IPS-18c (cell line): ENCODE data around the gene SYNGR4.
"Not testable (repeated sequence)": the region's sequence is repeated elsewhere in the genome, so short reads cannot be mapped to it uniquely, and the experiment has no call there.

Experiments used
- H3K4me3 ChIP-seq: 2 replicates; pipeline ENCODE4 v1.7.0; 2013; ENCODE audit warnings: low read depth, mild to moderate bottlenecking, low read length, moderate library complexity; ENCODE audit not compliant: insufficient read depth
- H3K9me3 ChIP-seq: one replicate; pipeline ENCODE4 v1.6.1; 2013; ENCODE audit warnings: mild to moderate bottlenecking, low read length, moderate library complexity; ENCODE audit not compliant: control insufficient read depth, insufficient read depth

SYNGR4 gene

GRCh38 chr19:48390188-48391099 lies 26.3 kb downstream of the SYNGR4 start:
- Histone ChIP-seq H3K9me3 (no peaks in the 10 kb centered on the region), H3K4me3 (peak overlapping the region; percentile 92)

- H3K9me3 ChIP-seq, result no peaks in the 10 kb centered on the region
- H3K4me3 ChIP-seq, result peak within 1 kb of the TSS; percentile 92
Observed at GRCh38 chr19:48391100-48392005, 27.2 kb downstream of the SYNGR4 start, which contains the start of gene KDELR1. TSS of gene KDELR1 (minus strand) at chr19:48391551. CDS start at chr19:48391358, 193 bp downstream.

- not testable (repeated sequence) for H3K4me3 ChIP-seq, H3K9me3 ChIP-seq
Observed at GRCh38 chr19:48392006-48392344, 27.8 kb downstream of the SYNGR4 start.

GRCh38 chr19:48392860-48393558 lies 28.8 kb downstream of the SYNGR4 start:
- Histone ChIP-seq H3K4me3 (peak overlapping the region; percentile 49; the same call in 1 of the 2 replicates), H3K9me3 (no peaks in the 10 kb centered on the region)

GRCh38 chr19:48393559-48394330 lies 29.6 kb downstream of the SYNGR4 start, which contains the start of gene GRIN2D:
TSS of gene GRIN2D (plus strand) at chr19:48393668. CDS start at chr19:48398393, 4,725 bp downstream.
- H3K9me3 ChIP-seq, result no peaks in the 10 kb centered on the region
- H3K4me3 ChIP-seq, result peak within 1 kb of the TSS; percentile 49

- H3K4me3 ChIP-seq, result peak overlapping the region; percentile 49
Observed at GRCh38 chr19:48394331-48395169, 30.4 kb downstream of the SYNGR4 start.

GRCh38 chr19:48395170-48395455 lies 30.9 kb downstream of the SYNGR4 start:
- H3K4me3 ChIP-seq, result peak overlapping the region; percentile 31; the same call in 1 of the 2 replicates
- H3K9me3 ChIP-seq, result no peaks in the 10 kb centered on the region

More at GRCh38 chr19:48394331-48395169, 30.4 kb downstream of the SYNGR4 start:
- H3K9me3 ChIP-seq, result no peaks in the 10 kb centered on the region

GRCh38 chr19:48395499-48395898 lies 31.3 kb downstream of the SYNGR4 start:
- no peak overlapping the region for H3K4me3 ChIP-seq

GRCh38 chr19:48396016-48396823 lies 32.1 kb downstream of the SYNGR4 start:
- Histone ChIP-seq H3K9me3 (no peaks in the 10 kb centered on the region), H3K4me3 (no peak overlapping the region)

More at GRCh38 chr19:48395499-48395898, 31.3 kb downstream of the SYNGR4 start:
- no peaks in the 10 kb centered on the region for H3K9me3 ChIP-seq

- Histone ChIP-seq H3K4me3 (no peak overlapping the region), H3K9me3 (no peaks in the 10 kb centered on the region)
Observed at GRCh38 chr19:48396824-48397176, 32.6 kb downstream of the SYNGR4 start.

- no peaks in the 10 kb centered on the region for H3K9me3 ChIP-seq
- peak overlapping the region; percentile 67 for H3K4me3 ChIP-seq
Observed at GRCh38 chr19:48397263-48398101, 33.3 kb downstream of the SYNGR4 start.

GRCh38 chr19:48398102-48398374 lies 33.9 kb downstream of the SYNGR4 start:
- H3K4me3 ChIP-seq, result peak overlapping the region; percentile 67
- no peaks in the 10 kb centered on the region for H3K9me3 ChIP-seq

- Histone ChIP-seq H3K9me3 (no peaks in the 10 kb centered on the region), H3K4me3 (peak overlapping the region; percentile 67)
Observed at GRCh38 chr19:48398375-48399235, 34.4 kb downstream of the SYNGR4 start.
